ENCODE measurements around the gene PTGS2. TPM values are rescaled to one million over a fixed set of nuclear protein-coding genes. Genes with fewer than 3 reads are reported as not detected.

PTGS2 gene
- total RNA-seq = under 1 TPM in 1 of 2 experiments, not detected in 1; 0.09 TPM

GRCh38 chr1:186680245-186681061 is at the start of gene PTGS2:
Gene PTGS2, minus strand, starts transcription at chr1:186680423. Its CDS starts 133 bp downstream, at chr1:186680290.
- ChIA-PET POLR2A (no interaction called here), CTCF (interaction anchor here (0.8 to 2.0 kb wide), 4 partner anchors 17 to 198 kb away, joined by 3 to 5 read pairs (median 4); no protein-coding TSS in a partner anchor)
- H3K4me3 Mint-ChIP-seq = peak within 1 kb of the TSS; percentile 75
- peaks cover 15% of the 10 kb centered on the region for H3K4me1 Mint-ChIP-seq (ENCODE audit: low read depth)
- H3K27ac Mint-ChIP-seq = peak within 1 kb of the TSS; percentile 30
- no peaks in the 10 kb centered on the region for H3K36me3 Mint-ChIP-seq (ENCODE audit: low read depth)
- ATAC-seq (peak; percentile 97), DNase-seq (peak; percentile 65)
- peaks cover 55% of the 10 kb centered on the region for H3K27me3 Mint-ChIP-seq
- intact Hi-C loops (cut with micrococcal nuclease) = loop anchor here (5.0 kb wide), 1 partner anchor 198 kb away; no protein-coding TSS in a partner anchor
- no peak for TF ChIP-seq CTCF (IDR thresholded peaks at IDR 0.05)
- H3K9me3 Mint-ChIP-seq = no peaks in the 10 kb centered on the region

DNA sequence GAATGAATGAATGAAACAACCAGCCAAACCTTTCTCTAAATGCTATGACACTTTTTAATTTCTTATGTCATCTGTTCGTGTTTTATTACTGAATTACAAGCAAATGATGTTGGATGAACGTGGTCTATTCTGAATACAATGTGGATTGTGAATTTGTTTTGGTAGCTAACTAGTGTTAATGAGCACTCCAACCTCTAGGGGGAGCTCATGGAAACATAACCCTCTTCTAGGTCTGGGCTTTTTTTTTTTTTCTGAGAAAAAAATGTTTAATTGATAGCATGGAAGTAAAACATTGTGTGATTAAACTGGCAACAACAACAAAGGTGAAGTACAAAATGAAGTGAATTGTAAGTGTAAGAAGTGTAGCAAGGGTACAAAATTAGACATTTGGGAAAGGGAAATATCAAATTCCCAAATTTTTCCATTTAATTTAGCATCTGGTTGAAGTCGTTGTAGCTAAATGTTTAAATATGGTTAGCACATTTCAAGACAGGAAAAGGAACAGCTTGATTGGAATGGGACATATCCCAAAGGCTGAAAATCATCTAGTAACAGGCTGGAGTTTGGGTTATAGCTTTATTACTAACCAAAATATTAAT is 42.6 kb upstream of the PTGS2 start:
- H3K4me3 Mint-ChIP-seq = no peak overlapping the region
- TF ChIP-seq CTCF (IDR thresholded peaks at IDR 0.05) = peak; percentile 66
- H3K4me1 Mint-ChIP-seq (ENCODE audit: low read depth) = no peaks in the 10 kb centered on the region
- ATAC-seq (peak; percentile 42), DNase-seq (peak; percentile 39)
- CTCF ChIA-PET = interaction anchor here (0.6 to 1.8 kb wide), 7 partner anchors 12 to 294 kb away, joined by 3 to 10 read pairs (median 4); no protein-coding TSS in a partner anchor
- H3K27ac Mint-ChIP-seq = no peak overlapping the region
- intact Hi-C loops (cut with micrococcal nuclease) = loop anchor here (10.0 kb wide), 1 partner anchor 262 kb away; no protein-coding TSS in a partner anchor
- no peaks in the 10 kb centered on the region for H3K36me3 Mint-ChIP-seq (ENCODE audit: low read depth)
- no peaks in the 10 kb centered on the region for H3K9me3 Mint-ChIP-seq
- POLR2A ChIA-PET = interaction anchor here (0.6 kb wide), 1 partner anchor 84 kb away, joined by 4 read pairs; no protein-coding TSS in a partner anchor
- H3K27me3 Mint-ChIP-seq = no peaks in the 10 kb centered on the region

GRCh38 chr1:186717286-186717685 is 37.1 kb upstream of the PTGS2 start:
- Mint-ChIP-seq H3K27me3 (peaks cover 7% of the 10 kb centered on the region), H3K27ac (no peak overlapping the region), H3K4me1 (ENCODE audit: low read depth) (no peaks in the 10 kb centered on the region), H3K4me3 (no peak overlapping the region), H3K36me3 (ENCODE audit: low read depth) (no peaks in the 10 kb centered on the region), H3K9me3 (no peaks in the 10 kb centered on the region)
- POLR2A ChIA-PET = no interaction called here
- intact Hi-C loops (cut with micrococcal nuclease) = no loop called here
- no peak for DNase-seq
- ATAC-seq = no peak
- no peak for TF ChIP-seq CTCF (IDR thresholded peaks at IDR 0.05)
- CTCF ChIA-PET = interaction anchor here (1.2 kb wide), 2 partner anchors 17 to 117 kb away, joined by 3 read pairs; no protein-coding TSS in a partner anchor

DNA sequence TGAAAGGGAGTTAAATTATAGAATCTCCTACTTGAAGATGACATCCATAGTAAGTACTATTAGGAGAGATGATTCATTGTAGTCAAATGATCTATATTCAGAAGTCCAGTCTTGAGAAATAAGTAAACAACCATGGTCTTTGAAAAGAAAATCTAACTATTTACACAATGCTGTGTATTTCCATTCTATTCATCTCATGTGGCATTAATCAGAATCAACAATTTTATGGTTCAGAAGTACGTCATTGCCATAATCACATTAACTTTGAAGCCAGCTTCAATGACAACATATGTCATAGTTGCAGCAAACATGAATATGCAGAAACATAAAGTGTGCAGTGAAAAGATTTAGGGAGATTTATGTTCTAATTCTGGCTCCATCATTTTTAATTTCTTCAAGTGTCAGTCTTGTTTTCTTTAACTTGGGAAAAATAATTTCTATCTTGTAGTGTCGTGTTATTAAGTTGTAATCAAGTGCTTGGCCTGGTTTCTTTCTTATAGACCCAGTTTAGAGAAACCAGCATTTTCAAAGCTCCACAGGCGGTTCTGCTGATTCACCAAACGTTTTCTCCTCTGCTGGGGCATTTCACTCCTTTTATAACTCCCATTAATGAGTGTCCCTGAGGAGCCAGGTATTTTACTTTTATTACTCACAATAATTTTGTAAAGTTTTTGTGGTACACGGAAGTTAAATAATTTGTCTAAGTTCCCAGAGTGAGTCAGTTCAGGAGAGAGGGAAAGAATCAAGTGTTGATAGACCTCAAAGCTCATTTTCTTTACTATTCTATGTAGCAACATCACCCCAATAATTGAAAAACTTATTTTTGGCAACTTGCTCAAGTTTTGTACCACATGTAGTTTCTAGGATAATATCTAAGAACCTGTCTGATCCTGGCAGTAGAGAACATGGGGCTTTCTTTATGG is 35.9 kb upstream of the PTGS2 start:
- ChIA-PET POLR2A (no interaction called here), CTCF (no interaction called here)
- peaks cover 7% of the 10 kb centered on the region for H3K27me3 Mint-ChIP-seq
- ATAC-seq (no peak), DNase-seq (no peak)
- no peak for TF ChIP-seq CTCF (IDR thresholded peaks at IDR 0.05)
- H3K4me1 Mint-ChIP-seq (ENCODE audit: low read depth) = no peaks in the 10 kb centered on the region
- no peak overlapping the region for H3K27ac Mint-ChIP-seq
- intact Hi-C loops (cut with micrococcal nuclease) = no loop called here
- H3K36me3 Mint-ChIP-seq (ENCODE audit: low read depth) = no peaks in the 10 kb centered on the region
- no peaks in the 10 kb centered on the region for H3K9me3 Mint-ChIP-seq
- H3K4me3 Mint-ChIP-seq = no peak overlapping the region
